ENCODE data around the gene SYNJ2BP. TPM values are rescaled to one million over a fixed set of nuclear protein-coding genes. Genes with fewer than 3 reads are reported as not detected.

Gene SYNJ2BP
- total RNA-seq, 1 experiment from 2014 or later = 19.0 TPM

DNA sequence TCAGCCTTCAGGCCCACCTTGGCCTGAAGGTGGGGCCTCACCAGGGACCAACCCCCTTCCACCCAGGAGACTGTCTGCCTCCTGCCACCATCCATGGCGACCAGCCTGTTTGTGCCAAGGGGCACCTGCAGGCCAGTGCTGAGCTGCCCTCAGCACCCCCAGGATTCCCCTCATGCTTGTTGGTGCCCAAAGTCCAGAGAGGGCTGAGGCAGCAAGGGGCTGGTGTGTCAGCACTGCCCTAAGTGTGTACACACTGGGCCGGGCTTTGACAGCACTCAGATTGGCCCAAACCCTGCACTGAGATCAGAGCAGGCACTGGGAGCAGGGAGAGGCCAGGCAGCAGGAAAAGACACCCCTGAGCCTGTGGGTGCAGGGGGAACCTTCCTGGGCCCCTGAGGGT is 18.6 kb downstream of the SYNJ2BP start:
- Histone ChIP-seq H3K4me2 (ENCODE audit: low read length) (no peak overlapping the region), H4K20me1 (ENCODE audit: insufficient read depth) (no peaks in the 10 kb centered on the region), H3K4me3 (replicated peaks in 1 of 2; ENCODE audit: low read depth in 1 of 2, low read length in 2 of 2) (no peak overlapping the region), H2AFZ (ENCODE audit: low read depth, low read length, poor library complexity, severe bottlenecking) (no peak overlapping the region), H3K79me2 (ENCODE audit: insufficient read depth, low read length) (peaks cover 22% of the 10 kb centered on the region), H3K4me1 (ENCODE audit: control insufficient read depth in 1 of 2, insufficient read depth in 2 of 2, low read length in 2 of 2) (no peaks in the 10 kb centered on the region), H3K9me2 (ENCODE audit: insufficient read depth) (no peaks in the 10 kb centered on the region), H3K9me3 (ENCODE audit: control insufficient read depth in 1 of 2, insufficient read depth in 1 of 2, low read depth in 1 of 2, low read length in 2 of 2) (no peaks in the 10 kb centered on the region), H3K9ac (ENCODE audit: low read length) (no peak overlapping the region), H3K27ac (ENCODE audit: low read depth, low read length) (no peak overlapping the region), H3K36me3 (ENCODE audit: control insufficient read depth in 1 of 2, insufficient read depth in 2 of 2, low read length in 2 of 2) (no peaks in the 10 kb centered on the region), H3K27me3 (ENCODE audit: insufficient read depth, low read length) (no peaks in the 10 kb centered on the region)
- ATAC-seq (no peak), DNase-seq (ENCODE audit: low read depth, low spot score) (no peak)
- CTCF ChIA-PET = no interaction called here
- BruUV-seq (replicated peaks) = no TSS peak
- POLR2A ChIA-PET = no interaction called here
- RAD21 ChIA-PET (ENCODE audit: low non-redundant PET in 1 of 2, low total read pairs in 2 of 2, uncharacterized antibody in 2 of 2, unreplicated experiment in 2 of 2) = no interaction called here
- intact Hi-C loops (cut with micrococcal nuclease) = no loop called here
- TF ChIP-seq EZH2 (IDR thresholded peaks at IDR 0.05) = no peak
- no peak for TF ChIP-seq CBX3 (IDR thresholded peaks at IDR 0.05; ENCODE audit: low read depth)
- TF ChIP-seq, protein P1, sequence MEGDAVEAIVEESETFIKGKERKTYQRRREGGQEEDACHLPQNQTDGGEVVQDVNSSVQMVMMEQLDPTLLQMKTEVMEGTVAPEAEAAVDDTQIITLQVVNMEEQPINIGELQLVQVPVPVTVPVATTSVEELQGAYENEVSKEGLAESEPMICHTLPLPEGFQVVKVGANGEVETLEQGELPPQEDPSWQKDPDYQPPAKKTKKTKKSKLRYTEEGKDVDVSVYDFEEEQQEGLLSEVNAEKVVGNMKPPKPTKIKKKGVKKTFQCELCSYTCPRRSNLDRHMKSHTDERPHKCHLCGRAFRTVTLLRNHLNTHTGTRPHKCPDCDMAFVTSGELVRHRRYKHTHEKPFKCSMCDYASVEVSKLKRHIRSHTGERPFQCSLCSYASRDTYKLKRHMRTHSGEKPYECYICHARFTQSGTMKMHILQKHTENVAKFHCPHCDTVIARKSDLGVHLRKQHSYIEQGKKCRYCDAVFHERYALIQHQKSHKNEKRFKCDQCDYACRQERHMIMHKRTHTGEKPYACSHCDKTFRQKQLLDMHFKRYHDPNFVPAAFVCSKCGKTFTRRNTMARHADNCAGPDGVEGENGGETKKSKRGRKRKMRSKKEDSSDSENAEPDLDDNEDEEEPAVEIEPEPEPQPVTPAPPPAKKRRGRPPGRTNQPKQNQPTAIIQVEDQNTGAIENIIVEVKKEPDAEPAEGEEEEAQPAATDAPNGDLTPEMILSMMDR (IDR thresholded peaks at IDR 0.05 in 2 of 3, conservative IDR thresholded peaks at IDR 0.05 in 1 of 3; ENCODE audit: borderline replicate concordance in 1 of 3, insufficient read depth in 1 of 3, low read depth in 2 of 3, low read length in 2 of 3) = no peak
- no peak for TF ChIP-seq ZFX (IDR thresholded peaks at IDR 0.05)
- TF ChIP-seq CEBPB (IDR thresholded peaks at IDR 0.05; ENCODE audit: low read depth) = no peak
- no peak for TF ChIP-seq FOSL1 (IDR thresholded peaks at IDR 0.05; ENCODE audit: low read depth)
- no peak for TF ChIP-seq ZNF274 (IDR thresholded peaks at IDR 0.05; ENCODE audit: low read depth, low read length)

DNA sequence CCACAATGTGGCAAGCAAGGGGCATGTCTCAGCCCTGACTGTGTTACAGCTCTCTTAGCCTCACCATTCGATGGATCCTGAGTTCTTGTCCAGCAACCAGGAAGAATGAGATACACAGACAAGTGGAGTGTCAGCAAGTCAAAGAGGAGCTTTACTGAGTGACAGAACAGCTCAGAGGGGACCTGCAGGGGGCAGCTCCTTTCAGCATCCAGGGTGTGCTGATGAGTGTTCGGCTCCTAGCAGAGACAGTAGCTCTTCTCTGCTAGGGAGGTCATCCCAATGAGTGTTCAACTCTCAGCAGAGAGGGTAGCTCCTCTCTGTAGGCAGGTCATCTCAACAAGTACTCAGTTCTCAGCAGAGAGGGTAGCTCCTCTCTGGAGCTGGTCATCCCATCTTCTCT is 19.1 kb downstream of the SYNJ2BP start:
- Histone ChIP-seq H3K9ac (ENCODE audit: low read length) (no peak overlapping the region), H3K9me2 (ENCODE audit: insufficient read depth) (no peaks in the 10 kb centered on the region), H3K27me3 (ENCODE audit: insufficient read depth, low read length) (no peaks in the 10 kb centered on the region), H3K27ac (ENCODE audit: low read depth, low read length) (no peak overlapping the region), H3K9me3 (ENCODE audit: control insufficient read depth in 1 of 2, insufficient read depth in 1 of 2, low read depth in 1 of 2, low read length in 2 of 2) (no peaks in the 10 kb centered on the region), H2AFZ (ENCODE audit: low read depth, low read length, poor library complexity, severe bottlenecking) (no peak overlapping the region), H3K36me3 (ENCODE audit: control insufficient read depth in 1 of 2, insufficient read depth in 2 of 2, low read length in 2 of 2) (no peaks in the 10 kb centered on the region), H4K20me1 (ENCODE audit: insufficient read depth) (no peaks in the 10 kb centered on the region), H3K79me2 (ENCODE audit: insufficient read depth, low read length) (peaks cover 22% of the 10 kb centered on the region), H3K4me1 (ENCODE audit: control insufficient read depth in 1 of 2, insufficient read depth in 2 of 2, low read length in 2 of 2) (no peaks in the 10 kb centered on the region), H3K4me2 (ENCODE audit: low read length) (no peak overlapping the region), H3K4me3 (replicated peaks in 1 of 2; ENCODE audit: low read depth in 1 of 2, low read length in 2 of 2) (no peak overlapping the region)
- POLR2A ChIA-PET = no interaction called here
- CTCF ChIA-PET = no interaction called here
- DNase-seq (ENCODE audit: low read depth, low spot score) (no peak), ATAC-seq (no peak)
- intact Hi-C loops (cut with micrococcal nuclease) = no loop called here
- RAD21 ChIA-PET (ENCODE audit: low non-redundant PET in 1 of 2, low total read pairs in 2 of 2, uncharacterized antibody in 2 of 2, unreplicated experiment in 2 of 2) = no interaction called here
- BruUV-seq (replicated peaks) = no TSS peak
- TF ChIP-seq ELF1 (IDR thresholded peaks at IDR 0.05; ENCODE audit: borderline replicate concordance, low read depth) (no peak), SIN3A (IDR thresholded peaks at IDR 0.05; ENCODE audit: low read depth) (no peak), ZNF274 (IDR thresholded peaks at IDR 0.05; ENCODE audit: low read depth, low read length) (no peak), FOSL1 (IDR thresholded peaks at IDR 0.05; ENCODE audit: low read depth) (no peak), RAD21 (IDR thresholded peaks at IDR 0.05; ENCODE audit: low read depth) (no peak), POLR2AphosphoS5 (IDR thresholded peaks at IDR 0.05; ENCODE audit: low read depth, low read length) (no peak), SRF (IDR thresholded peaks at IDR 0.05; ENCODE audit: low read depth) (no peak), POLR2A (IDR thresholded peaks at IDR 0.05; ENCODE audit: borderline replicate concordance, extremely low read depth, insufficient read depth, insufficient read length) (no peak), EZH2phosphoT487 (IDR thresholded peaks at IDR 0.05; ENCODE audit: borderline replicate concordance) (no peak), TCF7L2 (IDR thresholded peaks at IDR 0.05; ENCODE audit: borderline replicate concordance, extremely low read depth, insufficient read depth, insufficient read length) (no peak), EGR1 (IDR thresholded peaks at IDR 0.05; ENCODE audit: low read depth) (no peak), SP1 (IDR thresholded peaks at IDR 0.05; ENCODE audit: low read depth) (no peak)
- TF ChIP-seq, protein P2, sequence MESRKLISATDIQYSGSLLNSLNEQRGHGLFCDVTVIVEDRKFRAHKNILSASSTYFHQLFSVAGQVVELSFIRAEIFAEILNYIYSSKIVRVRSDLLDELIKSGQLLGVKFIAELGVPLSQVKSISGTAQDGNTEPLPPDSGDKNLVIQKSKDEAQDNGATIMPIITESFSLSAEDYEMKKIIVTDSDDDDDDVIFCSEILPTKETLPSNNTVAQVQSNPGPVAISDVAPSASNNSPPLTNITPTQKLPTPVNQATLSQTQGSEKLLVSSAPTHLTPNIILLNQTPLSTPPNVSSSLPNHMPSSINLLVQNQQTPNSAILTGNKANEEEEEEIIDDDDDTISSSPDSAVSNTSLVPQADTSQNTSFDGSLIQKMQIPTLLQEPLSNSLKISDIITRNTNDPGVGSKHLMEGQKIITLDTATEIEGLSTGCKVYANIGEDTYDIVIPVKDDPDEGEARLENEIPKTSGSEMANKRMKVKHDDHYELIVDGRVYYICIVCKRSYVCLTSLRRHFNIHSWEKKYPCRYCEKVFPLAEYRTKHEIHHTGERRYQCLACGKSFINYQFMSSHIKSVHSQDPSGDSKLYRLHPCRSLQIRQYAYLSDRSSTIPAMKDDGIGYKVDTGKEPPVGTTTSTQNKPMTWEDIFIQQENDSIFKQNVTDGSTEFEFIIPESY (IDR thresholded peaks at IDR 0.05; ENCODE audit: extremely low read depth, insufficient replicate concordance, low read length) = no peak
- TF ChIP-seq, protein P3, sequence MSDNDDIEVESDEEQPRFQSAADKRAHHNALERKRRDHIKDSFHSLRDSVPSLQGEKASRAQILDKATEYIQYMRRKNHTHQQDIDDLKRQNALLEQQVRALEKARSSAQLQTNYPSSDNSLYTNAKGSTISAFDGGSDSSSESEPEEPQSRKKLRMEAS (IDR thresholded peaks at IDR 0.05) = no peak
- TF ChIP-seq, protein P4, sequence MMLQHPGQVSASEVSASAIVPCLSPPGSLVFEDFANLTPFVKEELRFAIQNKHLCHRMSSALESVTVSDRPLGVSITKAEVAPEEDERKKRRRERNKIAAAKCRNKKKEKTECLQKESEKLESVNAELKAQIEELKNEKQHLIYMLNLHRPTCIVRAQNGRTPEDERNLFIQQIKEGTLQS (IDR thresholded peaks at IDR 0.05) = no peak
